ENCODE results near the gene SLC39A5.
A peak's percentile ranks its signal among the peaks of the same experiment; 100 is the strongest.

SLC39A5 gene

GRCh38 chr12:56216461-56216860 is 13.4 kb upstream of the SLC39A5 start:
- no peak for DNase-seq (ENCODE audit: low read depth, low spot score)

- DNase-seq (ENCODE audit: low read depth, low spot score): no peak
Measured at GRCh38 chr12:56219840-56220239, 10.0 kb upstream of the SLC39A5 start.

GRCh38 chr12:56220611-56221231 is 9.1 kb upstream of the SLC39A5 start:
- no peak for DNase-seq (ENCODE audit: low read depth, low spot score)

- DNase-seq (ENCODE audit: low read depth, low spot score): peak; percentile 74
Measured at GRCh38 chr12:56221232-56221756, 8.6 kb upstream of the SLC39A5 start.

GRCh38 chr12:56221757-56222530 is 7.9 kb upstream of the SLC39A5 start, which contains the start of gene RNF41:
Gene RNF41 (minus strand): TSS chr12:56221922. CDS start chr12:56214047, 7,875 bp downstream.
- peak; percentile 100 for DNase-seq (ENCODE audit: low read depth, low spot score)

GRCh38 chr12:56222531-56222895 is 7.3 kb upstream of the SLC39A5 start:
- no peak for DNase-seq (ENCODE audit: low read depth, low spot score)

- no peak for DNase-seq (ENCODE audit: low read depth, low spot score)
Measured at GRCh38 chr12:56223571-56224101, 6.2 kb upstream of the SLC39A5 start.

GRCh38 chr12:56224102-56224701 is 5.6 kb upstream of the SLC39A5 start, which contains the start of gene NABP2:
Gene NABP2 (plus strand): TSS chr12:56224342. CDS start chr12:56224857, 515 bp downstream.
- DNase-seq (ENCODE audit: low read depth, low spot score): peak; percentile 99

GRCh38 chr12:56224954-56225353 is 4.9 kb upstream of the SLC39A5 start:
- no peak for DNase-seq (ENCODE audit: low read depth, low spot score)

- no peak for DNase-seq (ENCODE audit: low read depth, low spot score)
Measured at GRCh38 chr12:56229082-56229481, 769 bp upstream of the SLC39A5 start.

GRCh38 chr12:56230432-56231183 is 757 bp downstream of the SLC39A5 start:
- DNase-seq (ENCODE audit: low read depth, low spot score): no peak

- DNase-seq (ENCODE audit: low read depth, low spot score): no peak
Measured at GRCh38 chr12:56231184-56231582, 1.3 kb downstream of the SLC39A5 start.

GRCh38 chr12:56234746-56235436 is 5.0 kb downstream of the SLC39A5 start:
- no peak for DNase-seq (ENCODE audit: low read depth, low spot score)

- no peak for DNase-seq (ENCODE audit: low read depth, low spot score)
Measured at GRCh38 chr12:56236091-56236490, 6.2 kb downstream of the SLC39A5 start.

GRCh38 chr12:56236985-56237384 is 7.1 kb downstream of the SLC39A5 start:
- DNase-seq (ENCODE audit: low read depth, low spot score): no peak

- DNase-seq (ENCODE audit: low read depth, low spot score): no peak
Measured at GRCh38 chr12:56237552-56237951, 7.7 kb downstream of the SLC39A5 start.

GRCh38 chr12:56241424-56242303 is 11.8 kb downstream of the SLC39A5 start:
- DNase-seq (ENCODE audit: low read depth, low spot score): no peak

GRCh38 chr12:56242986-56243385 is 13.1 kb downstream of the SLC39A5 start:
- no peak for DNase-seq (ENCODE audit: low read depth, low spot score)

GRCh38 chr12:56243731-56244181 is 13.9 kb downstream of the SLC39A5 start:
- DNase-seq (ENCODE audit: low read depth, low spot score): no peak

GRCh38 chr12:56244494-56244893 is 14.6 kb downstream of the SLC39A5 start:
- DNase-seq (ENCODE audit: low read depth, low spot score): no peak
